ENCODE measurements around the gene INSC. TPM values are rescaled to one million over a fixed set of nuclear protein-coding genes. Genes with fewer than 3 reads are reported as not detected.

INSC gene
- polyA plus RNA-seq, 1 donor = 0.77 TPM

- no peak for DNase-seq
Measured at GRCh38 chr11:15293975-15294620, 179.4 kb downstream of the INSC start.

- no peak for DNase-seq
Measured at GRCh38 chr11:15295695-15296094, 181.0 kb downstream of the INSC start.

Other genes with a start within 250 kb of the INSC start
- 11.4 TPM for gene CYP2R1, start 222.7 kb upstream of the INSC start, polyA plus RNA-seq (ENCODE audit: insufficient read length)
- gene CALCA, start 142.6 kb upstream of the INSC start, polyA plus RNA-seq (ENCODE audit: insufficient read length) = not detected
- not detected for gene CALCB, start 41.3 kb upstream of the INSC start, polyA plus RNA-seq (ENCODE audit: insufficient read length)